Measurements from ENCODE around the gene ALDH1A3.

DNA sequence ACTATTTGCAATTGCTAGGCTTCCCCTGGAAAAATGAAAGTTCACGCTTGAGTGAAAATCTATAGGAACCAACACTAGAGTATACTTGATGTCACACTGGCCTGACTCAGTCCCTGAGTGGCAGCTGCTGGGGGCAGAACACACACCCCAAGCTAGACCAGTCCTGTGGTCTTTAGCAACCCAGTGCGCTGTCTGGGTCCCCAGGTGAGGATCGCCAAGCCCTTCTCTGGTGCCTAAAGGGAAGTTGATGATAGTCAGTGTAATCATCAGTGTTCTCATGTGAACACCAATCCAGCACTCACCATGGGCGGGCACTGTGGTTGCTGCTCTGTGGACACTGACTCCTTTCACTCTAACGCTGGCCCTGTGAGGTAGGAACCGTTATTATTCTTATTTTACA is 11.2 kb downstream of the ALDH1A3 start:
- no peak for TF ChIP-seq EZH2 (IDR thresholded peaks at IDR 0.05; ENCODE audit: low read length, missing control alignments)
- TF ChIP-seq, protein P1, sequence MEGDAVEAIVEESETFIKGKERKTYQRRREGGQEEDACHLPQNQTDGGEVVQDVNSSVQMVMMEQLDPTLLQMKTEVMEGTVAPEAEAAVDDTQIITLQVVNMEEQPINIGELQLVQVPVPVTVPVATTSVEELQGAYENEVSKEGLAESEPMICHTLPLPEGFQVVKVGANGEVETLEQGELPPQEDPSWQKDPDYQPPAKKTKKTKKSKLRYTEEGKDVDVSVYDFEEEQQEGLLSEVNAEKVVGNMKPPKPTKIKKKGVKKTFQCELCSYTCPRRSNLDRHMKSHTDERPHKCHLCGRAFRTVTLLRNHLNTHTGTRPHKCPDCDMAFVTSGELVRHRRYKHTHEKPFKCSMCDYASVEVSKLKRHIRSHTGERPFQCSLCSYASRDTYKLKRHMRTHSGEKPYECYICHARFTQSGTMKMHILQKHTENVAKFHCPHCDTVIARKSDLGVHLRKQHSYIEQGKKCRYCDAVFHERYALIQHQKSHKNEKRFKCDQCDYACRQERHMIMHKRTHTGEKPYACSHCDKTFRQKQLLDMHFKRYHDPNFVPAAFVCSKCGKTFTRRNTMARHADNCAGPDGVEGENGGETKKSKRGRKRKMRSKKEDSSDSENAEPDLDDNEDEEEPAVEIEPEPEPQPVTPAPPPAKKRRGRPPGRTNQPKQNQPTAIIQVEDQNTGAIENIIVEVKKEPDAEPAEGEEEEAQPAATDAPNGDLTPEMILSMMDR (conservative IDR thresholded peaks at IDR 0.05 in 1 of 2, IDR thresholded peaks at IDR 0.05 in 1 of 2; ENCODE audit: low read depth in 1 of 2, low read length in 2 of 2), result no peak
